AG09309 (cell line): Measurements from ENCODE around the gene IZUMO4.
"Not testable (repeated sequence)": the region's sequence is repeated elsewhere in the genome, so short reads cannot be mapped to it uniquely, and the experiment has no call there.

ENCODE experiments used
- DNase-seq: peaks from one replicate; pipeline ENCODE4 v3.0.0-alpha.2; 2010; ENCODE audit warnings: low read depth
- H3K4me3 ChIP-seq: 2 replicates; pipeline ENCODE4 v1.5.1; 2011; ENCODE audit warnings: mild to moderate bottlenecking, low read depth, low read length, moderate library complexity; ENCODE audit not compliant: control insufficient read depth
- TF ChIP-seq, protein P1 (sequence below): IDR thresholded peaks from 2 replicates; pipeline ENCODE4 v1.5.1; 2011; ENCODE audit warnings: mild to moderate bottlenecking, low read depth, low read length, inconsistent platforms; ENCODE audit not compliant: insufficient read depth, control insufficient read depth; ENCODE audit errors: missing control alignments

IZUMO4 gene

DNA sequence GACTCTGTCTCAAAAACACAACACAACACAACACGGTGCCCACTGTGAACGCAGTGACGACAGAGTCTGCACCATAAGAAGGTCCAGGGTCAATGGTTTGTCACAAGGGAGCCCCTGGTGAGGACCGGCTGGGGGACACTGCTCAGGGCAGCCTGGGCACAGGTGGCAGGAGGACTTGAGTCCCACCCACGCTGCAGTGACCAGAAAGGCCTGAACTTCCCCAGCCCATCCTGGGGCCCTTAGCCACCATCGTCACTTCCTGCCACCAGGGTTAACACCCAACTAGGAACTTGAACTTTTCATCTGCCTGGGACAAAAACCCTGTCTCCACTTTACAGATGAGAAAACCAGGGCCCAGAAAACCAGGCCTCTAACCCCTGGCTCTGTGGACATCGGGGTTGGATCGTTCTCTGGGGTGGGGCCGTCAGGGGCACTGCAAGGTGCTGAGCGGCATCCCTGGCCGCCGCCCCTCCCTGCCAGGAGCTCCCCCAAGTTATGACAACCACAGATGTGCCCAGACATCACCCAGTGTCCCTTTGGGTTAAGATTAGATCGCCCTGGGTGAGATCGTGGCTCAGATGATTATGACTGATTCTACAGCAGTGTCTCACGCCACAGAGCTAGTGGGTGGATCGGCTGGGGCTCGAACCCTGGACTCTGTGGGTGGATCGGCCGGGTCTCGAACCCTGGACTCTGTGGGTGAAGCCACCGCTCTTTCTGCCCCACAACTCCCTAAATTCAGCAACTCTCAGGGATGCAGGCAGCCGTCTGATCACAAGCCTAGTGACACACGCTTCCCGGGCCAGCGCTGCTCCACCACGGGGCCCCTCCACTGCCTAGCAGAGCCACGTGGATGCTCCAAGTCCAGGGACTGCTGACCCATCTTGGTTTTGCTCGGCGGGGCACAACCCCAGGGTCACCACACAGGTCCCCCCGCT is 14.6 kb upstream of the IZUMO4 start:
- H3K4me3 ChIP-seq: no peak overlapping the region
- TF ChIP-seq, protein P1, sequence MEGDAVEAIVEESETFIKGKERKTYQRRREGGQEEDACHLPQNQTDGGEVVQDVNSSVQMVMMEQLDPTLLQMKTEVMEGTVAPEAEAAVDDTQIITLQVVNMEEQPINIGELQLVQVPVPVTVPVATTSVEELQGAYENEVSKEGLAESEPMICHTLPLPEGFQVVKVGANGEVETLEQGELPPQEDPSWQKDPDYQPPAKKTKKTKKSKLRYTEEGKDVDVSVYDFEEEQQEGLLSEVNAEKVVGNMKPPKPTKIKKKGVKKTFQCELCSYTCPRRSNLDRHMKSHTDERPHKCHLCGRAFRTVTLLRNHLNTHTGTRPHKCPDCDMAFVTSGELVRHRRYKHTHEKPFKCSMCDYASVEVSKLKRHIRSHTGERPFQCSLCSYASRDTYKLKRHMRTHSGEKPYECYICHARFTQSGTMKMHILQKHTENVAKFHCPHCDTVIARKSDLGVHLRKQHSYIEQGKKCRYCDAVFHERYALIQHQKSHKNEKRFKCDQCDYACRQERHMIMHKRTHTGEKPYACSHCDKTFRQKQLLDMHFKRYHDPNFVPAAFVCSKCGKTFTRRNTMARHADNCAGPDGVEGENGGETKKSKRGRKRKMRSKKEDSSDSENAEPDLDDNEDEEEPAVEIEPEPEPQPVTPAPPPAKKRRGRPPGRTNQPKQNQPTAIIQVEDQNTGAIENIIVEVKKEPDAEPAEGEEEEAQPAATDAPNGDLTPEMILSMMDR: no peak
- DNase-seq: no peak

DNA sequence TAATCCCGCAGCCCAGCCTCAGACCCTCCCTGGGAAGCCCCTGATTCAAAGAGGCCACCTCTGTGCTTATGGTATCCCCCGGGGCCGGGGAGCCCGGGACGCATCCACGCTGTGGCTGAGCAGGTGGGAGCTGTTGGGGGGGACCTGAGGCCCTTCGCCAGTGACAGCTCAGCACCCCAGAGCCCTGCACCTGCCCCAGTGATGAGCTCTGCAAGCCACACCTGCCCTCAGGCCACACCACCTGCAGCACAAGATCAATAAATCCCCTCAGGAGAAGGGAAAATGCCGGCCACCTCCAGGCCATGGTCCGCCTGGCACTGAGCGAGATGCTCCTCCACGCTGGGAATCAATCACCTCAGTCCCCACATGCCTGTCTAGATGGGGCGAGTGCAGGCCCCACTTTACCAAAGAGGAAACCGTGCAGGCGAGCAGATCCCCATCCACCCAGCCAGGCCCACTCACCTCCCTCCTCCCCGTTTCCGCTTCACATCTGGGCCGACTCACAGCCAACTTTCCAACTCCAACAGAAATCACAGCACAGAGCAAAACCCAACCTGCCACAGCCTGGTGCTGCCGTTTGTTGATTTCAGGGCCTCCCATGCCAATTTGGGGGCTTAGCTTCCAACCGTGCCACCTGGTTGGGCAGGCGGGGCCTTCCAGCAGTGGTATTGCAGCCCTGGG is 13.4 kb upstream of the IZUMO4 start:
- no peak for DNase-seq
- no peak overlapping the region for H3K4me3 ChIP-seq

DNA sequence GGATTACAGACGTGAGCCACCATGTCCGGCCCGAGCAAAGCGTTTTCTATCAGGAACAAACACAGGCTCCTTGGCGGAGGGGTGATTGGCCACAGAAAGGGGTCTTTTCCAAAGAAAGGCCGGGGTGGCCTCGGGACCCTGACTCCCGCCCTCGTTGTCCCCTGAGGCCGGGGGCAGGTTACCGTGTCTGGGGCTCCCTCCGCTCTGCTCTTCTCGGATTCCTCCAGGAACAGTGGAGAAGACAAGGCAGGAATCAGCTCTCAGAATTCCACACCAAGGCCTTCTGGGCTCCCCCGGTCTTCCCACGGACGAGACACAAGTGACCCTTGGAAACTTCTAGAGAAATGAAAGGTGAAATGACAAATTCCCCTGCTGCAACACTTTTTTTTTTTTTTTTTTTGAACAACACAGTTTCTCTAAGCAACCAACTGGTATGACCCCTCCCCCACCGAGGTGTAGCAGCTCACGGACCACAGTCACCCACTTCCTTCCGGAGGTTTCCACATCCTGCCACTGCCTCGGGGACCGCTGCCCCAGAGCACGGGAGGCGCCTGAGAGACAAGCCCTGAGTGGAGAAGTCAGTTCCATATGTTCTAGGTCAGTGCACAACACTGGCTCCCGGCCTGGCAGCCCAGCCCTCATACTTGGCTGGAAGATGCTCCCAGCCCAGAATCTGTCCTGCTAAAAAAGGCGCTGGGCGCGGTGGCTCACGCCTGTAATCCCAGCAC is 11.6 kb upstream of the IZUMO4 start:
- TF ChIP-seq, protein P1: no peak
- no peak for DNase-seq
- no peak overlapping the region for H3K4me3 ChIP-seq

More for the DNA sequence above, 13.4 kb upstream of the IZUMO4 start:
- TF ChIP-seq, protein P1: no peak

DNA sequence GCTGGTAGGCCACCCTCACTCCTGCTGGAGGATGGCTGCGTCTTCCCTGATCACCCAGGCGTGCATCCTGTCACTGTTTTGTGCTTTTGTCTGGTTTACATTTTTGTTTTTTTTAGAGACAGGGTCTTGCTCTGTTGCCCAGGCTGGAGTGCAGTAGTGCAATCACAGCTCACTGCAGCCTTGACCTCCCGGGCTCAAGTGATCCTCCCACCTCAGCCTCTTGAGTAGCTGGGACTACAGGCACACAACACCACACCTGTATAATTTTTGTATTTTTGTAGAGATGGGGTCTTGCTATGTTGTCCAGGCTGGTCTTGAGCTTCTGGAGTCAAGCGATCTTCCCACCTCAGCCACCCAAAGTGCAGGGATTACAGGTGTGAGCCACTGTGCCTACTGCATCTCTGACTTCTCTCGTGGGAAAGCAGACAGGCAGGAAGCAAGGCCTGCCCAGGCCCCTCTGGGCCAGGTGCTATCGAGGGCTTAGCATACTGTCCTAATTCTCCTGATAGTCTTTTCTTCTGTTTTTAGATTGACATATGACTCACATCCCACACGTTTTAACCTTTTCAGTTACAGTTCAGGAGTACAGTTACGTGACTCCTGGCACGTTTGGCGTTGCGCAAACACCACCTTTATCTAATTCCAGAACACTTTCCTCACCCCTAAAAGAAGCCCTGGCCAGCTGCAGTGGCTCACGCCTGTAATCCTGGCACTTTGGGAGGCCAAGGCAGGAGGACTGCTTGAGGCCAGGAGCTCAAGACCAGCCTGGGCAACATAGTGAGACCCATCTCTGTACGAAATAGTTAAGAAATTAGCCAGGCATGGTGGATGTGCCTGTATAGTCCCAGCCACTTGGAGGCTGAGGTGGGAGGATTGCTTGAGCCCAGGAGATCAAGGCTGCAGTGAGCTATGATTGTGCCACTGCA is 9.8 kb upstream of the IZUMO4 start:
- DNase-seq, H3K4me3 ChIP-seq: not testable (repeated sequence)

DNA sequence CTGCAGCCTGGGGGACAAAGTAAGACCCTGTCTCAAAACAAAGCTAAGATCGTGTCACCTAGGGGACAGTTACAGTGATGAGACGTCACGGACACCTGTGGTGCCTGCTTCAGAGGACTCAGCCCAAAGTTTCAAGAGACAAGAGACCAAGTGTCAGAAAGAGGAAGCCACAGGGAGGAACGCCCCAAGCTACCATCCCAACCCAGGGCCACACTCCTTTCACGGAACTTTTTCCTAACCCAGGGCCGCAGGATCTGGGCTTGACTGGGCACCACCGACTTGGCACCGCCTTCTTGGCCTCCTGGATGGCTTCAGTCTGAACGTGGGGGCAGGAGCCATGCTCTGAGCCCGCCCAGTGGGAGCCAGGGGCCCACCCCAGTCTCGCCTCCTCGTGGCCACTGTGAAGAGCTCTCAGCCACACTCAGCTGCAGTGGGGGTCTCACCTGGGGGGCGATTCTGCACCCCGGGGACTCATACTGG is 9.1 kb upstream of the IZUMO4 start:
- TF ChIP-seq, protein P1: no peak
- DNase-seq: no peak
- H3K4me3 ChIP-seq: no peak overlapping the region

DNA sequence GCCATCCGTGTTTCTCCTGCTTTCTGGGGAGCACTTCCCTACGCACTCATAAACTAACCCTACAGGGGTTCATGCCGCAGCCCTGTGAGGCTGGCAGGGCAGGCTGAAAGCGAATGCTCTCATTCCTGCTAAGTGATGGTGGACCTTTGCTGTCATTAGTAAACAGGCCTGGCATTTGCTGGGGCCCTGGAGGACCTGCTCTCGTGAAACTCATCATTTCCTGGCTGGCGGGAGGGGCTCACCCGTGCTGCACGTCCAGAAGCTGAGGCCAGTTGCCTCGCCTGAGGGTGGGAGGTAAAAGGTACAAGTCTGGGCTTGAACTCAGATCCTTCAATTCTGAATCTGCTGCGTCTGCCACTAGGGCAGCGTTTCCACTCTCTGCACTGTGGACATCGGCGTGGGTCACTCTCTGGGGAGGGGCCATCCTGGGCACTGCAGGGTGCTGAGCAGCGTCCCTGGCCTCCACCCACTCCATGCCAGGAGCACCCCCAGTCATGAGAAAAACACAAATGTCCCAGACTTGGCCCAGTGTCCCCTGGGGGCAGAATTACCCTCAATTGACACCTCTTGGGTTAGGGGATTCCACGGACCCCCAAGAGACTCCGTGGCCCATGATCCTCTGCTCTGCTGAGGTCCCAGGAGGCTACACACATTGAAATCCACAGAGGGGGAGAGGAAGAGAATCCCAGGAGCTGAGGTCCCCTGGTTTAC is 7.6 kb upstream of the IZUMO4 start:
- no peak overlapping the region for H3K4me3 ChIP-seq
- DNase-seq: no peak
- TF ChIP-seq, protein P1: no peak
